NT2/D1 (cell line): ENCODE measurements around the gene KRTAP19-2.
"Not testable (repeated sequence)": the region's sequence is repeated elsewhere in the genome, so short reads cannot be mapped to it uniquely, and the experiment has no call there.

Source experiments
- DNase-seq: peaks from one replicate; pipeline ENCODE4 v3.0.0-alpha.2; 2011; ENCODE audit warnings: low read depth, low spot score
- H3K27me3 ChIP-seq: 2 replicates; pipeline ENCODE4 v1.6.0; 2011; ENCODE audit warnings: mild to moderate bottlenecking; ENCODE audit not compliant: insufficient read length, insufficient read depth
- H3K36me3 ChIP-seq: 2 replicates; pipeline ENCODE4 v1.6.1; 2011; ENCODE audit warnings: mild to moderate bottlenecking, low read length, mixed read lengths; ENCODE audit not compliant: insufficient read depth, insufficient read length
- H3K4me1 ChIP-seq: 2 replicates; pipeline ENCODE4 v1.5.1; 2011; ENCODE audit not compliant: insufficient read depth, insufficient read length
- H3K4me3 ChIP-seq: 2 replicates; pipeline ENCODE4 v1.5.1; 2011; ENCODE audit warnings: low read depth; ENCODE audit not compliant: insufficient read length
- H3K9ac ChIP-seq: 2 replicates; pipeline ENCODE4 v1.6.0; 2011; ENCODE audit warnings: low read depth; ENCODE audit not compliant: insufficient read length
- H3K9me3 ChIP-seq: 2 replicates; pipeline ENCODE4 v1.5.1; 2011; ENCODE audit warnings: mild to moderate bottlenecking, low read length; ENCODE audit not compliant: insufficient read depth
- SUZ12 ChIP-seq: IDR thresholded peaks from 2 replicates; pipeline ENCODE4 v1.6.1; 2011; ENCODE audit not compliant: insufficient read length, insufficient read depth; ENCODE audit errors: extremely low read depth
- YY1 ChIP-seq: IDR thresholded peaks from 2 replicates; pipeline ENCODE4 v1.6.1; 2011; ENCODE audit not compliant: insufficient read length, insufficient read depth
- ZNF274 ChIP-seq: IDR thresholded peaks from 2 replicates; pipeline ENCODE4 v1.6.1; 2011; ENCODE audit warnings: mild to moderate bottlenecking, low read depth, low read length

Gene KRTAP19-2

GRCh38 chr21:30487336-30487735 lies at the start of gene KRTAP19-2:
Gene KRTAP19-2 (minus strand): TSS chr21:30487436. CDS start chr21:30487348, 88 bp downstream.
- Histone ChIP-seq H3K4me3 (no peak within 1 kb of the TSS), H3K4me1 (no peaks in the 10 kb centered on the region), H3K36me3 (no peaks in the 10 kb centered on the region), H3K9ac (no peak within 1 kb of the TSS), H3K9me3 (peaks cover 30% of the 10 kb centered on the region), H3K27me3 (no peaks in the 10 kb centered on the region)
- TF ChIP-seq SUZ12 (no peak), YY1 (no peak), ZNF274 (no peak)
- DNase-seq, result no peak

DNA sequence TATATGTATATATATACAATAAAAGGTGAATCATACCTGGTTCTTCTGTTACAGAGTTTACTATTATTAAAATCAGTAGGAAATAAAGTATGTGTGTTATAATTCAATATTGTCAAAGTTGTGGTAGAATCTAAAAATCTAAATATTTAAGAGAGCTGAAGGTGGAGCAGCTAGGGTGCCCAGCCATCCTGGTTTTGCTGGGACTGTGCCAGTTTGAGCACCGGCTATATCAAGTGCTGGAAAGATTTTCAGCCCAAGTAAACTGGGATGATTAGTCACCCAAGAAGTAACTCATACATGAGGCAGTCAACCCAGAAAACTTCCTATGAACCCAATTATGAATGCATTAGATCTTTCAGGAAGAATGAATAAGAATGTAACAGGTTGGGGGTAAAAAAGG lies 31.6 kb upstream of the KRTAP19-2 start:
- DNase-seq, result no peak
- Histone ChIP-seq H3K27me3 (no peaks in the 10 kb centered on the region), H3K4me3 (no peak overlapping the region)

GRCh38 chr21:30515681-30516080 lies 28.4 kb upstream of the KRTAP19-2 start:
- no peak for TF ChIP-seq YY1
- TF ChIP-seq SUZ12, result no peak
- TF ChIP-seq ZNF274, result no peak
- no peaks in the 10 kb centered on the region for H3K9me3 ChIP-seq
- no peaks in the 10 kb centered on the region for H3K36me3 ChIP-seq
- H3K9ac ChIP-seq, result no peak overlapping the region
- H3K4me1 ChIP-seq, result no peaks in the 10 kb centered on the region
- DNase-seq, result no peak
- H3K4me3 ChIP-seq, result no peak overlapping the region
- no peaks in the 10 kb centered on the region for H3K27me3 ChIP-seq

More for the DNA sequence above, 31.6 kb upstream of the KRTAP19-2 start:
- Histone ChIP-seq H3K36me3 (no peaks in the 10 kb centered on the region), H3K9me3 (no peaks in the 10 kb centered on the region), H3K9ac (no peak overlapping the region), H3K4me1 (no peaks in the 10 kb centered on the region)
- TF ChIP-seq ZNF274 (no peak), YY1 (no peak), SUZ12 (no peak)

GRCh38 chr21:30505621-30506205 lies 18.5 kb upstream of the KRTAP19-2 start:
- H3K9ac ChIP-seq, H3K27me3 ChIP-seq, H3K4me1 ChIP-seq, H3K4me3 ChIP-seq, H3K36me3 ChIP-seq, H3K9me3 ChIP-seq: not testable (repeated sequence)
- DNase-seq, result peak; percentile 20

- Histone ChIP-seq H3K4me3 (no peak within 1 kb of the TSS), H3K4me1 (no peaks in the 10 kb centered on the region), H3K9me3 (no peaks in the 10 kb centered on the region), H3K27me3 (no peaks in the 10 kb centered on the region), H3K36me3 (no peaks in the 10 kb centered on the region), H3K9ac (no peak within 1 kb of the TSS)
- no peak for TF ChIP-seq SUZ12
- no peak for TF ChIP-seq YY1
- no peak for TF ChIP-seq ZNF274
- no peak for DNase-seq
These were observed 14.8 kb upstream of the KRTAP19-2 start, which contains the start of gene KRTAP19-5 for GRCh38 chr21:30502041-30502440. Gene KRTAP19-5 (minus strand): TSS chr21:30502141. CDS start chr21:30502090, 51 bp downstream.

- TF ChIP-seq YY1 (no peak), ZNF274 (no peak), SUZ12 (no peak)
- Histone ChIP-seq H3K9me3 (no peaks in the 10 kb centered on the region), H3K36me3 (no peaks in the 10 kb centered on the region), H3K9ac (no peak within 1 kb of the TSS), H3K4me1 (no peaks in the 10 kb centered on the region), H3K27me3 (no peaks in the 10 kb centered on the region), H3K4me3 (no peak within 1 kb of the TSS)
- DNase-seq, result no peak
These were observed 9.8 kb upstream of the KRTAP19-2 start, which contains the start of gene KRTAP19-4 for GRCh38 chr21:30497065-30497464. Gene KRTAP19-4 (minus strand): TSS chr21:30497165. CDS start chr21:30497110, 55 bp downstream.

GRCh38 chr21:30491963-30492428 lies 4.8 kb upstream of the KRTAP19-2 start, which contains the start of gene KRTAP19-3:
Gene KRTAP19-3 (minus strand): TSS chr21:30492013. CDS start chr21:30491957, 56 bp downstream.
- peaks cover 11% of the 10 kb centered on the region for H3K9me3 ChIP-seq
- H3K4me1 ChIP-seq, result no peaks in the 10 kb centered on the region
- H3K36me3 ChIP-seq, result no peaks in the 10 kb centered on the region
- no peaks in the 10 kb centered on the region for H3K27me3 ChIP-seq
- TF ChIP-seq SUZ12 (no peak), YY1 (no peak), ZNF274 (no peak)
- H3K9ac ChIP-seq, result no peak within 1 kb of the TSS
- no peak within 1 kb of the TSS for H3K4me3 ChIP-seq
- DNase-seq, result no peak
